Posterior vena cava (tissue), 2 donors: ENCODE measurements around the gene CRHR2. TPM values are rescaled to one million over a fixed set of nuclear protein-coding genes. Genes with fewer than 3 reads are reported as not detected.

Experiments used
- DNase-seq: peaks from one replicate; pipeline ENCODE4 v3.0.0-alpha.2; 2020; ENCODE audit warnings: low spot score
- intact Hi-C, 2 donors: fragments of 100-400 bp; cut with DNase I; formaldehyde crosslinking; loops; one replicate each; pipeline versions ENCODE4 v1.14.1 to v1.14.2; 2022 to 2023
- total RNA-seq, 2 donors: library from RNA; stranded (reverse); fragmentation: NEBNext Ultra II Directional; extraction: Animal tissue kit (Norgen Biotek cat#: 25700); gene quantifications; one replicate each; pipeline ENCODE4 v1.2.1, GENCODE V29; 2021
- donor health status: DM: yes; HTN: yes; CAD: no.
- donor health status: DM: yes; HTN: yes; CAD: no.

The CRHR2 gene
- total RNA-seq, 2 donors from 2014 or later = 0.10 to 0.60 TPM

- peak; percentile 58 for DNase-seq
Observed at GRCh38 chr7:30660331-30661255, 21.7 kb downstream of the CRHR2 start.

GRCh38 chr7:30659312-30659711, 22.9 kb downstream of the CRHR2 start:
- DNase-seq = peak; percentile 38
- intact Hi-C loops = no loop called here

More at GRCh38 chr7:30660331-30661255, 21.7 kb downstream of the CRHR2 start:
- intact Hi-C loops = no loop called here

GRCh38 chr7:30658479-30659074, 23.7 kb downstream of the CRHR2 start:
- peak; percentile 19 for DNase-seq
- intact Hi-C loops = no loop called here

GRCh38 chr7:30657131-30657530, 25.1 kb downstream of the CRHR2 start:
- DNase-seq = no peak
- intact Hi-C loops = no loop called here

GRCh38 chr7:30656006-30656957, 26.0 kb downstream of the CRHR2 start:
- intact Hi-C loops = no loop called here
- DNase-seq = peak; percentile 76

- intact Hi-C loops = no loop called here
- peak; percentile 66 for DNase-seq
Observed at GRCh38 chr7:30655096-30655970, 26.9 kb downstream of the CRHR2 start.

- intact Hi-C loops = no loop called here
- DNase-seq = peak; percentile 45
Observed at GRCh38 chr7:30654296-30655090, 27.8 kb downstream of the CRHR2 start.

GRCh38 chr7:30652698-30653641, 29.3 kb downstream of the CRHR2 start:
- peak; percentile 80 for DNase-seq
- intact Hi-C loops = no loop called here

GRCh38 chr7:30652132-30652531, 30.1 kb downstream of the CRHR2 start:
- intact Hi-C loops = no loop called here
- no peak for DNase-seq

- intact Hi-C loops = no loop called here
- DNase-seq = no peak
Observed at GRCh38 chr7:30650421-30650808, 31.8 kb downstream of the CRHR2 start.

- no peak for DNase-seq
- intact Hi-C loops = no loop called here
Observed at GRCh38 chr7:30649717-30650420, 32.4 kb downstream of the CRHR2 start.

- intact Hi-C loops = no loop called here
Observed at GRCh38 chr7:30648744-30649540, 33.3 kb downstream of the CRHR2 start.

GRCh38 chr7:30647589-30648364, 34.5 kb downstream of the CRHR2 start:
- intact Hi-C loops = no loop called here
- peak; percentile 64 for DNase-seq

More at GRCh38 chr7:30648744-30649540, 33.3 kb downstream of the CRHR2 start:
- DNase-seq = no peak

GRCh38 chr7:30646154-30646553, 36.1 kb downstream of the CRHR2 start:
- peak; percentile 67 for DNase-seq
- intact Hi-C loops = no loop called here

GRCh38 chr7:30645661-30646060, 36.6 kb downstream of the CRHR2 start:
- intact Hi-C loops = no loop called here

More at GRCh38 chr7:30645661-30646060, 36.6 kb downstream of the CRHR2 start:
- DNase-seq = no peak
